K562 (cell line): ENCODE data around the gene UTP14A. TPM values are rescaled to one million over a fixed set of nuclear protein-coding genes. Genes with fewer than 3 reads are reported as not detected.
A peak's percentile ranks its signal among the peaks of the same experiment; 100 is the strongest.

ENCODE experiments used
- ATAC-seq: fragments of 200-7000 bp; cut with Tn5 transposase; 3 replicates; pipeline ENCODE4 v1.9.1; 2020; ENCODE audit warnings: moderate library complexity
- BruUV-seq: library from RNA; stranded (reverse); fragments of 400-500 nt; replicated peaks from 2 replicates; lab custom pipeline; 2021; lab: Mats Ljungman, UMichigan
- CTCF ChIA-PET: fragments of 300-600 bp; formaldehyde crosslinking; extraction: SDS; loops from one replicate; lab custom pipeline; 2021; ENCODE audit warnings: low intra/inter-chr PET ratio; lab: Yijun Ruan, JAX
- POLR2A ChIA-PET: fragments of 300-600, 350-650 bp; sonication (Branson Sonifier 250); formaldehyde crosslinking; extraction: SDS; loops from one replicate; lab custom pipeline; 2021; ENCODE audit warnings: antibody characterized with exemption, inconsistent platforms; lab: Yijun Ruan, JAX
- DNase-seq, 4 experiments: peaks; one replicate each; pipeline versions ENCODE4 v3.0.0 to v3.0.0-alpha.2; 2011 to 2018; ENCODE audit warnings: low spot score in 3 of 4, mixed read lengths in 3 of 4; ENCODE audit errors: extremely low read depth in 1 of 4
- FAIRE-seq: peaks from 2 replicates; lab custom pipeline; 2011; peaks lifted over from hg19 to GRCh38; lab: Jason Lieb, UNC
- H2AFZ ChIP-seq: 2 replicates; pipeline ENCODE4 v1.6.0; 2011; ENCODE audit warnings: low read depth, low read length, control low read depth, inconsistent platforms
- H3K27ac ChIP-seq: fragments of 200-600 bp; 3 replicates; pipeline ENCODE4 v1.8.0; 2011; ENCODE audit warnings: low read depth, mild to moderate bottlenecking, control low read depth, inconsistent platforms, low read length, moderate library complexity, mixed read lengths; ENCODE audit errors: extremely low read depth
- H3K27me3 ChIP-seq, 2 experiments: fragments of 300-600 bp in 1 of 2; 2 replicates in 1 of 2; 3 replicates in 1 of 2; pipeline versions ENCODE4 v1.6.0 to v1.8.0; 2011; ENCODE audit warnings: inconsistent platforms in 2 of 2, low read length in 2 of 2, mild to moderate bottlenecking in 1 of 2, mixed read lengths in 1 of 2, moderate library complexity in 1 of 2; ENCODE audit not compliant: control insufficient read depth in 2 of 2, insufficient read depth in 2 of 2
- H3K36me3 ChIP-seq: fragments of 300-600 bp; 3 replicates; pipeline ENCODE4 v1.8.0; 2011; ENCODE audit warnings: mild to moderate bottlenecking, low read length, inconsistent platforms; ENCODE audit not compliant: control insufficient read depth, insufficient read depth
- H3K4me1 ChIP-seq, 2 experiments: fragments of 200-600 bp in 1 of 2; replicated peaks in 1 of 2; 2 replicates in 1 of 2; 3 replicates in 1 of 2; pipeline versions ENCODE4 v1.5.1 to v1.8.0; 2011; ENCODE audit warnings: inconsistent platforms in 2 of 2, low read length in 2 of 2, mild to moderate bottlenecking in 1 of 2, mixed read lengths in 1 of 2, moderate library complexity in 1 of 2; ENCODE audit not compliant: control insufficient read depth in 2 of 2, insufficient read depth in 2 of 2
- H3K4me2 ChIP-seq: 2 replicates; pipeline ENCODE4 v1.6.1; 2011; ENCODE audit warnings: low read length, control low read depth, inconsistent platforms, mixed read lengths; ENCODE audit not compliant: insufficient read depth
- H3K4me3 ChIP-seq: fragments of 200-600 bp; sonication (generic), shearing (Covaris generic); 2 replicates; pipeline ENCODE4 v1.5.1; 2016; ENCODE audit warnings: control low read depth, inconsistent platforms
- H3K79me2 ChIP-seq: fragments of 200-600 bp; 3 replicates; pipeline ENCODE4 v1.8.0; 2011; ENCODE audit warnings: low read length, inconsistent platforms; ENCODE audit not compliant: control insufficient read depth, insufficient read depth
- H3K9ac ChIP-seq, 2 experiments: 2 replicates each; pipeline versions ENCODE4 v1.6.0 to v1.6.1; 2011; ENCODE audit warnings: low read depth in 2 of 2, low read length in 2 of 2, control low read depth in 1 of 2, inconsistent platforms in 1 of 2, mild to moderate bottlenecking in 1 of 2, mixed read lengths in 1 of 2; ENCODE audit not compliant: insufficient read depth in 1 of 2
- H3K9me1 ChIP-seq: one replicate; pipeline ENCODE4 v1.6.0; 2011; ENCODE audit warnings: inconsistent platforms, mild to moderate bottlenecking, low read length, moderate library complexity; ENCODE audit not compliant: control insufficient read depth, insufficient read depth
- H3K9me3 ChIP-seq: replicated peaks from 2 replicates; pipeline ENCODE4 v1.5.1; 2011; ENCODE audit warnings: low read depth, low read length, inconsistent platforms; ENCODE audit not compliant: control insufficient read depth, insufficient read depth
- H4K20me1 ChIP-seq: replicated peaks from 2 replicates; pipeline ENCODE4 v1.6.1; 2011; ENCODE audit warnings: low read length, inconsistent platforms, mixed read lengths; ENCODE audit not compliant: control insufficient read depth, insufficient read depth
- CEBPG ChIP-seq, 3 experiments: fragments of 200-800 bp in 1 of 3; sonication (Bioruptor generic) in 1 of 3; sonication (generic) in 1 of 3; formaldehyde crosslinking in 1 of 3; IDR thresholded peaks in 2 of 3; conservative IDR thresholded peaks in 1 of 3; 2 replicates each; pipeline versions ENCODE4 v1.6.1 to v1.8.0; 2016 to 2022; ENCODE audit warnings: missing compliant biosample characterization in 2 of 3, missing genetic modification characterization in 2 of 3, mild to moderate bottlenecking in 1 of 3, missing genetic modification reagents in 1 of 3
- SREBF2 ChIP-seq: sonication (generic); formaldehyde crosslinking; IDR thresholded peaks from 2 replicates; pipeline ENCODE4 v1.4.0; 2020; ENCODE audit warnings: mild to moderate bottlenecking, missing genetic modification reagents
- ZNF707 ChIP-seq: fragments of 250-450 bp; sonication (Bioruptor Pico); conservative IDR thresholded peaks from 2 replicates; pipeline ENCODE4 v1.8.0; 2022; ENCODE audit warnings: inconsistent platforms, mild to moderate bottlenecking, moderate library complexity
- WGBS: fragments of 100-300 bp; shearing (Covaris generic); methylation state at CpG from one replicate; pipeline ENCODE4 v1.1.6; 2016; ENCODE audit warnings: low coverage, mixed read lengths; ENCODE audit not compliant: insufficient coverage; ENCODE audit errors: missing lambda C conversion rate; 5-methylcytosine and 5-hydroxymethylcytosine counted together
- in situ Hi-C: fragments of 300-500 bp; cut with MboI; formaldehyde crosslinking; loops from 4 replicates; pipeline ENCODE4 v1.15.0; 2018; ENCODE audit warnings: inconsistent platforms, mixed read lengths
- intact Hi-C: fragments of 100-400 bp; cut with micrococcal nuclease; formaldehyde crosslinking; loops from 2 replicates; pipeline ENCODE4 v1.14.2; 2022
- polyA plus RNA-seq, 8 experiments: library from polyadenylated mRNA; depleted of rRNA in 4 of 8; stranded (reverse) in 5 of 8; unstranded in 3 of 8; fragments of >200 nt; fragmentation: Nextera tagmentation in 2 of 8; fragmentation: Illumina TruSeq in 1 of 8; extraction: Ambion mirVana in 2 of 8; extraction: Trizol in 1 of 8; gene quantifications; 2 replicates each; pipeline versions ENCODE4 v1.2.1 to v1.2.3, GENCODE V29; 2011 to 2014; ENCODE audit warnings: inconsistent platforms in 1 of 8, missing spikeins in 1 of 8
- total RNA-seq, 7 experiments: library from RNA; depleted of rRNA in 6 of 7; stranded (reverse); fragments of >200 nt in 6 of 7; fragmentation: Illumina TruSeq in 2 of 7; extraction: Trizol in 2 of 7; gene quantifications; 2 replicates each; pipeline versions ENCODE4 v1.2.1 to v1.2.3, GENCODE V29; 2011 to 2021; ENCODE audit warnings: low replicate concordance in 1 of 7
- TF ChIP-seq, protein P1 (sequence below), 3 experiments: fragments of 200-800 bp in 1 of 3; sonication (Bioruptor generic) in 1 of 3; sonication (generic) in 1 of 3; formaldehyde crosslinking in 1 of 3; IDR thresholded peaks; 2 replicates each; pipeline versions ENCODE4 v1.6.1 to v1.8.0; 2016 to 2022; ENCODE audit warnings: mild to moderate bottlenecking in 2 of 3, missing compliant biosample characterization in 2 of 3, missing genetic modification characterization in 2 of 3, missing genetic modification reagents in 1 of 3
- TF ChIP-seq, protein P2 (sequence below): sonication (generic); formaldehyde crosslinking; IDR thresholded peaks from 2 replicates; pipeline ENCODE4 v1.8.1; 2023; ENCODE audit warnings: mild to moderate bottlenecking, missing genetic modification reagents

UTP14A gene
- total and polyA plus RNA-seq, 9 of the 15 experiments (the other 6 are each of a cell fraction or from before 2014, with no cell fraction given) = 30.5 to 91.0 (median 64.1) TPM

DNA sequence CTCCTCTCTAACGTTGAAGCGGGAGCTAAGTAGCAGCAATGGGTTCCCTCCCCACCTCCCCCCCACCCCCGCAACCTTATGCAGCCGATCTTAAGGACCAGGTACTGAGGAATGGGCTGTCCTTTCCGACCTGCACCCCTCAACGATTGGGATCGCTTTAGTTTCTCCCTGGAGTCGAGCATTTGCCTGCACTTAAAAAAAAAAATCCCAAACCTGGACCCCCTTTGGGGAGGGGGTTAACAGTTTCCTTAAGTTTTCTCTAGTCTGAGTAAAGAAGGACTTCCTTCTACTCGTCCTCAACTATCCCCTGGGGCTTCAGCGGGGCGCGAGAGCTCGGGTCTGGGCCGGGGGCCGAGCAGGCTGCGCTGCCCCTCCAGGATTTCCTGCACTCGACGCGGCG lies 50.8 kb downstream of the UTP14A start:
- FAIRE-seq = no peak

More for the DNA sequence above, 50.8 kb downstream of the UTP14A start:
- H3K9me1 ChIP-seq = no peaks in the 10 kb centered on the region
- TF ChIP-seq, protein P1, sequence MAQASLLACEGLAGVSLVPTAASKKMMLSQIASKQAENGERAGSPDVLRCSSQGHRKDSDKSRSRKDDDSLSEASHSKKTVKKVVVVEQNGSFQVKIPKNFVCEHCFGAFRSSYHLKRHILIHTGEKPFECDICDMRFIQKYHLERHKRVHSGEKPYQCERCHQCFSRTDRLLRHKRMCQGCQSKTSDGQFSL (CRISPR knock-in tag; IDR thresholded peaks at IDR 0.05) = no peak
- TF ChIP-seq, protein P1 (tag; IDR thresholded peaks at IDR 0.05) = 0 out of 4 replicates have a peak, but pooled peaks of 1 of the 2 experiments have one; percentile 34
- TF ChIP-seq SREBF2 (CRISPR knock-in tag) (no peak), CEBPG (CRISPR knock-in tag; IDR thresholded peaks at IDR 0.05) (no peak), CEBPG (tag; conservative IDR thresholded peaks at IDR 0.05 in 1 of 2, IDR thresholded peaks at IDR 0.05 in 1 of 2) (no peak), ZNF707 (CRISPR knock-in tag) (no peak)
- TF ChIP-seq, protein P2, sequence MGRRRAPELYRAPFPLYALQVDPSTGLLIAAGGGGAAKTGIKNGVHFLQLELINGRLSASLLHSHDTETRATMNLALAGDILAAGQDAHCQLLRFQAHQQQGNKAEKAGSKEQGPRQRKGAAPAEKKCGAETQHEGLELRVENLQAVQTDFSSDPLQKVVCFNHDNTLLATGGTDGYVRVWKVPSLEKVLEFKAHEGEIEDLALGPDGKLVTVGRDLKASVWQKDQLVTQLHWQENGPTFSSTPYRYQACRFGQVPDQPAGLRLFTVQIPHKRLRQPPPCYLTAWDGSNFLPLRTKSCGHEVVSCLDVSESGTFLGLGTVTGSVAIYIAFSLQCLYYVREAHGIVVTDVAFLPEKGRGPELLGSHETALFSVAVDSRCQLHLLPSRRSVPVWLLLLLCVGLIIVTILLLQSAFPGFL (CRISPR knock-in tag) = no peak
- ATAC-seq = no peak
- H2AFZ ChIP-seq = peak overlapping the region; percentile 67
- peaks cover 9% of the 10 kb centered on the region; the same call in 2 of the 3 replicates for H3K79me2 ChIP-seq
- no TSS peak for BruUV-seq
- no peaks in the 10 kb centered on the region for H4K20me1 ChIP-seq
- 16% methylated on average over 15 of the region's 20 CpGs for WGBS
- no peaks in the 10 kb centered on the region for H3K9me3 ChIP-seq
- no peaks in the 10 kb centered on the region for H3K36me3 ChIP-seq
- H3K4me1 ChIP-seq = peaks cover 42 to 55% of the 10 kb centered on the region in 2 experiments
- intact Hi-C loops (no loop called here), in situ Hi-C loops (no loop called here)
- DNase-seq = no peak
- CTCF ChIA-PET = no interaction called here
- peak overlapping the region; percentile 82 for H3K4me2 ChIP-seq
- H3K27ac ChIP-seq = peak overlapping the region; percentile 94
- H3K9ac ChIP-seq = peak overlapping the region; percentile 73 to 88
- POLR2A ChIA-PET = interaction anchor here (0.6 to 1.5 kb wide), 4 partner anchors 9 to 72 kb away, joined by 3 to 11 read pairs (median 4); no protein-coding TSS in a partner anchor
- H3K4me3 ChIP-seq = peak overlapping the region; percentile 30
- no peaks in the 10 kb centered on the region for H3K27me3 ChIP-seq
